GM21390 (cell line): ENCODE measurements around the gene CEBPA.
"Not testable (repeated sequence)": the region's sequence is repeated elsewhere in the genome, so short reads cannot be mapped to it uniquely, and the experiment has no call there.

Experiments used
- ATAC-seq: cut with Tn5 transposase; IDR thresholded peaks from one replicate; pipeline ENCODE4 v1.9.1; 2021; ENCODE audit not compliant: unreplicated experiment

The CEBPA gene

GRCh38 chr19:33325920-33326319 lies 23.6 kb upstream of the CEBPA start:
- ATAC-seq, result no peak

GRCh38 chr19:33324628-33325027 lies 22.3 kb upstream of the CEBPA start:
- no peak for ATAC-seq

DNA sequence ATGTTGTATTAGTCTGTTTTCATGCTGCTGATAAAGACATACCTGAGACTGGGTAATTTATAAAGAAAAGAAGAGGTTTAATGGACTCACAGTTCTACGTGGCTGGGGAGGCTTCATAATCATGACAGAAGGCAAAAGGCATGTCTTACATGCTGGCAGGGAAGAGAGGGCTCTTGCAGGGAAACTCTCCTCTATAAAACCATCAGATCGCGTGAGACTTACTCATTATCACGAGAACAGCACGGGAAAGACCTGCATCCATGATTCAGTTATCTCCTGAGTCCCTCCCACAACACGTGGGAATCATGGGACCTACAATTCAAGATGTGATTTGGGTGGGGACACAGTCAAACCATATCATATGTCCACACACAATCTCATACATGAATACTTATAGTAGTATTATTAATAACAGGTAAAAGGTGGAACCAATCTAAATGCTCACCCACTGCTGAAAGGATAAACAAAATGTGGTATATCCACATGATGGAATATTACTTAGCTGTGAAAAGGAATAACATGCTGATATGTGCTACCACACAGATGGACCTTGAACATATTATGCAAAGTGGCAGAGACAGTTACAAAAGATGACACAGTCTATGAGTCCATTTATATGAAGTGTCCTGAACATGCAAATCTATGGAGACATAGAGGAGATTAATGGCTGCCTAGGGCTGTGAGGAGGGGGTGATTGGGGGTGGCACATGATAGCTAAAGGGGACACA lies 20.9 kb upstream of the CEBPA start:
- no peak for ATAC-seq

GRCh38 chr19:33320636-33321035 lies 18.3 kb upstream of the CEBPA start:
- no peak for ATAC-seq

- ATAC-seq, result not testable (repeated sequence)
These were observed 15.7 kb upstream of the CEBPA start for GRCh38 chr19:33317991-33318390.

GRCh38 chr19:33317517-33317916 lies 15.2 kb upstream of the CEBPA start:
- no peak for ATAC-seq

- ATAC-seq, result no peak
These were observed 14.4 kb upstream of the CEBPA start for GRCh38 chr19:33316541-33317264.

DNA sequence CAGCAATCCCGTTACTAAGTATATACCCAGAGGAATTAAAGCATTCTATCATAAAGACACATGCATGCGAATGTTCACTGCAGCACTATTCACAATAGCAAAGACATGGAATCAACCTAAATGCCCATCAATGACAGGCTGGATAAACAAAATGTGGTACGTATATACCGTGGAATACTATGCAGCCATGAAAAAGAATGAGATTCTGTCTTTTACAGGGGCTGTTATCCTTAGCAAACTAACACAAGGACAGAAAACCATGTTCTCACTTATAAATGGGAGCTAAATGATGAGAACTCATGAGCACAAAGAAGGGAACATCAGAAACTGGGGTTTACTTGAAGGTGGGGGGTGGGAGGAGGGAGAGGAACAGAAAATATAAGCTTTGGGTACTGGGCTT lies 10.5 kb upstream of the CEBPA start:
- not testable (repeated sequence) for ATAC-seq

DNA sequence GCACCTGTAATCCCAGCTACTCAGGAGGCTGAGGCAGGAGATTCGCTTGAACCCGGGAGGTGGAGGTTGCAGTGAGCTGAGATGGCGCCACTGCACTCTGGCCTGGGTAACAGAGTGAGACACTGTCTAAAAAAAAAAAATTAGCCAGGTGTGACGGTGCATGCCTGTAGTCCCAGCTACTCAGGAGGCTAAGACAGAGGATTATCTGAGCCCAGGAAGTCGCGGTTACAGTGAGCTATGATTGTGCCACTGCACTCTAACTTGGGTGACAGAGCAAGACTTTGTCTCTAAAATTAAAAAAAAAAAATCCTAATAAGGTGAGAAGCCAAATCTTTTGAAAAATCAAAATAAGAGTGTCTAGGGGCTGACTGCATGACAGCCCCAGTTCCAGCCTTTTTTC lies 9.7 kb upstream of the CEBPA start:
- no peak for ATAC-seq

- ATAC-seq, result no peak
These were observed 9.0 kb upstream of the CEBPA start for GRCh38 chr19:33311326-33311682.

DNA sequence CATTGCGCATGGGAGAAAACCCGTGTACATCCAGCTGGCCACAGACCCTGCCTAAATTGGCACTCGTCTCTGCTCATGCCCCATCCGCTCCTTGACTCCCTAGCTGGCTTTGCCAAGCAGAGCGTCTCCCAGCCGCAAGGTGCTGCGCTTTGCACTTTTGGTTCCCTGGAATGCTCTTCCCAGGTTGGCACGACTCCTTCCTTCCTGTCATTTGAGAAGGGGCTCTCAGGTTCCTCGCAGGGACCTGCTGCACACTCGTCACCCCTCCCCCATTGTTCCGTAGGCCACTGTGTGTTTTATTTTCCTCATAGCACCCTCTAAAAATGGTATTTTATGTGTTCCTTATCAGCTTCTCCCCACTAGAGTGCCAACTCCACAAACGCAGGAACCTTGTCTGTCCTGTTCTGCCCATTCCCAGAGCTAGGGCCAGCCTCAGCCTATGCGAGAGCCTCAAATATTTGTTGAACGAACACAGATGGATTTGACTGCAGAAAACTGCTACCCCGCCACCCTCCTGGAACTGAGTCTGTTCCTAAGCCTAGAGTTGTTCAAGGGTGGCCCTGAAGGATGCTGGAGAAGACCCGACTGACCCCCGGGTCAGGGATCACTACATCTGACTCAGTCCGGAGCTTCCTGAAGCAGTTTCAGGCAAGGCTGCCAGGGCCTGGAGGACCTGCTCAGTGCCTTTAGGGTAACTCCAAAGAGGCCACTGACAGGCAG lies 8.4 kb upstream of the CEBPA start:
- ATAC-seq, result no peak

GRCh38 chr19:33309826-33310225 lies 7.5 kb upstream of the CEBPA start:
- ATAC-seq, result no peak

DNA sequence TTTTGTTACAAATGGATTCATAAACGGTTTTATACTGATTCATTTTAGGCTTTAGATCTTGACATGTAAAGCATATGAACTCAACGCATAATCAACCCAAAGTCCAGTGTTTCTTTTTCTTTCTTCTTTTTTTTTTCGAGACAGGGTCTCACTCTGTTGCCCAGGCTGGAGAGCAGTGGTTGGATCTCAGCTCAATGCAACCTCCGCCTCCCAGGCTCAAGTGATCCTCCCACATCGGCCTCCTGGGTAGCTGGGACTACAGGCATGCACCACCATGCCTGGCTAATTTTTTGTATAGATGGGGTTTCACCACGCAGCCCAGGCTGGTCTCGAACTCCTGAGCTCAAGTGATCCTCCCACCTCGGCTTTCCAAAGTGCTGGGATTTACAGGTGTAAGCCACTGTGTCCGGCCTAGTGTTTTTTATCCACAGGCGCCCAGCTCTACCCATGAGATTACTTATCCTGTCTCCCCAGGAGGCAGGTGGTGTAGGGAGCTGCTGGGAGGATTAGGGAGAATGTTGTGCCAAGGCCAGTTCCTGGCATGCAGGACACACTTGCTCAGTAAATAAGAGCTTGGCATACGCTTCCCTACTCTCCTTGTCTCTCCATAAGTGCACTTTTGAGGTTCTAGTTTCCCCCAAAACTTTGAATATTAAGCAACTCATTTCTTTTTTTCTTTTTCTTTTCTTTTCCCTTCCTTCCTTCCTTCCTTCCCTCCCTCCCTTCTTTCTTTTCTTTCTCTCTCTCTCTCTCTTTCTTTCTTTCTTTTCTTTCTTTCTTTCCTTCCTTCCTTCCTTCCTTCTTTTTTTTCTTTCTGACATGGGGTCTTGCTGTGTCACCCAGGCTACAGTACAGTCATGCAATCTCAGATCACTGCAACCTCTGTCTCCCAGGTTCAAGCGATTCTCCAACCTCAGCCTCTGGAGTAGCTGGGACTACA lies 4.8 kb upstream of the CEBPA start:
- no peak for ATAC-seq

DNA sequence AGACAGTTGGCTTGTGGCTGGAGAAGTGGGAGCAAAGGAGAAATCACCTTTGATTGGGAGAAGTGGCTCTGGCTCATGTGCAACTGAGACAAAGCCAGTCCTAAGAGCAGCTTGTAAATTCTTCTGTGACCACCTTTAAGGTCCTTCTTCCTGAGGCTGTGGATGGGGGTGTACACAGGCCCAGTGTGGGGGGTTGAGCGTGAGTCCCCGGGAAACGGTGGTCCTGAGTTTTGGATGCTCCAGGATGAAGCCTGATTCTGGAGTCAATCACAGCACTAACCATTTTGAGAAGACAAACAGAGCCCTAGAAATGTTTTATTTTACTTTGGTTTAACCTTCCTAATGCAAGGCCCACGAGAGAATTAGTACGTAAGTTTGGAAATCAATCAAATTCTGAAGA lies 3.9 kb upstream of the CEBPA start:
- no peak for ATAC-seq

GRCh38 chr19:33304760-33305647 lies 2.7 kb upstream of the CEBPA start:
- ATAC-seq, result no peak

GRCh38 chr19:33304371-33304759 lies 2.0 kb upstream of the CEBPA start:
- no peak for ATAC-seq

GRCh38 chr19:33303791-33304345 lies 1.5 kb upstream of the CEBPA start:
- ATAC-seq, result no peak

DNA sequence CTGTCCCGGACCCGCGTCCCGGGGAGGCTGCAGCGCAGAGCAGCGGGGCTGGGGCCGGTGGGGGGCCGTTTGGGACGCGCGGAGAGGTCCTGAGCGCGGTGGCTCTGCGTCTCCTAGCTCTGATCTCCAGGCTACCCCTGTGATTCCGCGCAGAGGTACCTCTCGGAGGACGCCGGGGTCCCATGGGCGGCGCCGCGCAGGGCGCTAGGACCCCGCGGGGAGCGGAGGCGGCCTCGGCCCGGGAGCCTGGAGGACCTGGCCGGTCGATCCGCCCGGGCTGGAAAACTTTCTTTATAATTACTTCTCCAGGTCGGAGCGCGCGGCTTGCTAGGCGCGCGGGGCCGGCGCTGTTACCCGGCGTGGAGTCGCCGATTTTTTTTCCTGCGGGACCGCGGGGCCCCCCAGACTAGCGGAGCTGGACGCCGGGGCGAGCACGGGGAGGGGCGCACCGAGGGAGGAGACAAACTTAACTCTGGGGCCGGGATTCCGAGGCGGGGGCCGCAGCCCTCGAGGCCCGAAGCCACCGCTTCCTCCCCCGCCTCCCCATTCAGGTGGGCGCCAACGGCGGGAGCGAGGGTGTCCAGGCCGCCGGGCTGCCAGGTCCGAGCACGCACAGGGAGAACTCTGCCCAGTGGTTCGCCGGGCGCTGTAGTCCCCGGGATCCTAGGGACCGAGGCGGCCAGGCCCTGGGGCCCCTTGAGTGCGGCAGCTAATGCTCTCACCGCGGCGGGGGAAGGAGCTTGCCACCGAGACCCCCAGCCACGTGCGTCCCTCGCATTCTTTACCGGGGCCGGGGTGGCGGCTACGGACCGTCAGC lies 848 bp upstream of the CEBPA start:
- ATAC-seq, result no peak

- no peak for ATAC-seq
These were observed 497 bp downstream of the CEBPA start for GRCh38 chr19:33301900-33302174.
